GM18951 (cell line): ENCODE results near the gene TIRAP.
"Not testable (repeated sequence)": the region's sequence is repeated elsewhere in the genome, so short reads cannot be mapped to it uniquely, and the experiment has no call there.

Experiments used
- POLR2A ChIP-seq: IDR thresholded peaks from 4 replicates; pipeline ENCODE4 v1.6.1; 2011; ENCODE audit warnings: mild to moderate bottlenecking; ENCODE audit not compliant: insufficient read length, insufficient read depth; ENCODE audit errors: extremely low read depth
- in situ Hi-C: fragments of 300-500 bp; cut with MboI; formaldehyde crosslinking; loops from one replicate; pipeline ENCODE4 v1.12.0; 2022; ENCODE audit warnings: low sequenced_read_pairs, mixed read lengths, inconsistent platforms; ENCODE audit not compliant: unreplicated experiment

TIRAP gene, protein sequence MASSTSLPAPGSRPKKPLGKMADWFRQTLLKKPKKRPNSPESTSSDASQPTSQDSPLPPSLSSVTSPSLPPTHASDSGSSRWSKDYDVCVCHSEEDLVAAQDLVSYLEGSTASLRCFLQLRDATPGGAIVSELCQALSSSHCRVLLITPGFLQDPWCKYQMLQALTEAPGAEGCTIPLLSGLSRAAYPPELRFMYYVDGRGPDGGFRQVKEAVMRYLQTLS

DNA sequence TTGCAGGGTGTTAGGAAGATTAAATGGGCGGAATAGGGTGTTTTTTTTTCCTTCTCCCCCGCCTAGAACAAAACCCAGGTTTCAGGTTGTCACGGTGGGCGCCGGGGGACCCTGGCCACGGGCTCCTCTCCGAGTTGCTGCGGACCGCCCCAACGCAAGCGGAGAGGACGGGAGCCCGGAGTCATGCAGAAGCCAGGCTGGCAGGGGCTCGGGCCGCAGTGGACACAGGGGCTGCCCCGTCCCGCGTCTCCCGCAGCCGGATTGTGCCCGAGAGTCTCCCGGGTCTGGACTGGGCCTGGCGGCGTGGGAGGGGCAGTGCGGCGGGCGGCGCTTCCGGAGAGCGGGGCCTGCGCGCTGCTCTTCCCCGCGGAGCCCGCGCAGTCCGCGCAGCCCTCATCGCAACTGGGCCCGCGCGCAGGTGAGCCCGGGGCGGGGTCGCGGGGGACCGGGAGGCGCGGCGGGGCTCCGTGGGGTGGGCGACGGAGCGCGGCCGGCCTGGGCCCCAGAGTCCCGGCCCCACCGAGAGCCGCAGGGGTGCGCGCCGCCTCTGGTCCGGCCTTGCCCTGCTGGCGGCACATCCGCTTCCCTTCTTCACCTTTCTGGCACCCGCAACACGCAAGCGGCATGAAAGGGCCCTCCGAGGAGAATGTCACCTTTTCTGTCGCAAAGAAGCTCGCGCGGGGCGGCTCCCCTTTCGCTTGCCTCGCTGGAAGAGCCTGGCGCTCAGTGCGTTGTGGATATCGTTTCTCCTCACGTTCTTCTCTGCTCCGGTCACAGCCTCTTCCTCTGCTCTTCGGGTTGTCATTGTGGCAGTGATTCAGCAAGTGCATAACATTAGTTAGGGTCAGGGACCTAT lies at the start of gene TIRAP:
TIRAP (plus strand) TSS at position 358 of the 856 bp plus-strand sequence. CDS start 7,802 bp downstream, outside the sequence.
- peak; percentile 81 for TF ChIP-seq POLR2A
- in situ Hi-C loops, result no loop called here

DNA sequence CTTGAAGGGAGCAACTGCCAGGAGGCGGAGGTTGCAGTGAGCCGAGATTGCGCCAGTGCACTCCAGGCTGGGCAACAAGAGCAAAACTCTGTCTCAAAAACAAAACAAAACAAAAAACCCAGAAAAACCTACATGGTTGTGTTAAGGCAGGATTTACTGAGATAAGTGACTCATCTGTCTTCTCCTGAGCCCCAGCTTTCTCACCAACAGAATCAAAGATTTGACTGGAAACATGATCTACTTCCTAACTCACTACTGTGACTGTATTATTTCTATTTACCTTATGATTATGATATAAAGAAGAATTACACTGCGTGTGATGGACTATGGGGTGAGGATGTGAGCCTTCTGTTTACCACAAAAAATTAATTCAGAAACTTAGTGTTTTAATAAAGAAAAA lies 49.5 kb upstream of the TIRAP start:
- in situ Hi-C loops, result no loop called here
- TF ChIP-seq POLR2A, result no peak

DNA sequence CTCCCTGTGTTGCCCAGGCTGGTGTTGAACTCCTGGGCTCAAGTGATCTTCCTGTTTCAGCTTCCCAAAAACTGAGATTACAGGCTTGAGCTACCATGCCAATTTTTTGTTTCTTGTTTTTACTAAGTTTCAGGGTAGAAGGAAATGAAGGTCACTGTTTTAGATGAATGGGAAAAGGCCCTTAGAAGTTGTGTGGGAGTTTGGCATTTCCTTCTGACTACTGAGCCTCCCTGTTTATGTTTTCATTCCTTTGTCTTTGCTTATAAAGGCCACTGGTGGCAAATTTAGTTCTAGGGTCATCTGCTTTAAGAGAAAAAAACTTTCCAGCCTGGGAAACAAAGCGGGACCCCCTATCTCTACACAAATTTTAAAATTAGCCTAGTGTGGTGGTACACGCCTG lies 36.3 kb upstream of the TIRAP start:
- in situ Hi-C loops, result no loop called here
- TF ChIP-seq POLR2A, result no peak

DNA sequence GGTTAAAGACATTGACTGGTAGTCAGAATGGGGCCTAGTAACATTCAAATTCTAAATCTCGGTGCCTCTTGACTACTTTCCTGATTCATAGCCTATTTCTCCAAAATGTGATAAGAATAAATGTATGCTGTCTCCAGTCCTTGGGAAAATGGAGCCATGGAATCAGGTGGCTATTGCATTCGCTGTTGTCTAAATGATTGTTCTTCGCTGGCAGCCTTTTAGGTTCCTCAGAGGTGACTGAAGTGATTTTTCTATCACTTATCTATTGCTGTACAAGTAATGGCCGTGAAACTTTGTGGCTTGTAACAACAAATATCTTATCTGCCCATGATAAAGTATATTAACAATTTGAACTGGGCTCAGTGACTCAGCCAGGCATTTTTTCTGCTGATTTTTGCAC lies 29.6 kb upstream of the TIRAP start:
- no peak for TF ChIP-seq POLR2A
- in situ Hi-C loops, result no loop called here

DNA sequence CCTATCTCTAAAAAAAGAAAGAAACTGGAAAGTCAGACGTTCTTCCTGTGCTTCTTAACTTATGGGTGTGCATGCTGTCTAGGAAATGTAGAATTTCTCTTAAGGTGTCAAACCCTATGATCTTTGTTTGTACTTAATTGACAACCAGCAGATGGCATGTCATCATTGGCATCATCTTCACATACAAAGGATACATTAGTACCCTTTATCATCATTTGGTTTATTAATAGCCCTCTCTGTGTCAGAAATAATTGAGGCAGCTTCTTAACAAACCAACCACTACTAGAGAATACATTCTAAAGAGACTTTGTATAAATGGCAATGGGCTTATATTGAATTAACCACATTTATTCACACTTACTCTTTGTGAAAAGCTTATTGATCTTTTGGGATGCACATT lies 28.1 kb upstream of the TIRAP start:
- in situ Hi-C loops, result no loop called here
- TF ChIP-seq POLR2A, result no peak

DNA sequence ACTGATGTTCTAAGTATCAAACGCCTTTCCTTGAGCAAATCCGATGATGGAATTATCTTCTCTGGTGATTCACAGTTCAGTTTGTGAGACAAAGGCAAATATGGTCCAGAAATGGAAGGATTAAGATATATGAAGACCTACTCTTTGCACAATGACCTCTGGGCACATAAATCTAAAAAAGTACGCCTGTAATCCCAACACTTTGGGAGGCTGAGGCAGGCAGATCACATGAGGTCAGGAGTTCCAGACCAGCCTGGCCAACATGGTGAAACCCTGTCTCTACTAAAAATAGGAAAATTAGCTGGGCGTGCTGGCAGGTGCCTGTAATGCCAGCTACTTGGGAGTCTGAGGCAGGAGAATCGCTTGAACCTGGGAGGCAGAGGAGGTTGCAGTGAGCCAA lies 27.4 kb upstream of the TIRAP start:
- in situ Hi-C loops, result not testable (repeated sequence)

DNA sequence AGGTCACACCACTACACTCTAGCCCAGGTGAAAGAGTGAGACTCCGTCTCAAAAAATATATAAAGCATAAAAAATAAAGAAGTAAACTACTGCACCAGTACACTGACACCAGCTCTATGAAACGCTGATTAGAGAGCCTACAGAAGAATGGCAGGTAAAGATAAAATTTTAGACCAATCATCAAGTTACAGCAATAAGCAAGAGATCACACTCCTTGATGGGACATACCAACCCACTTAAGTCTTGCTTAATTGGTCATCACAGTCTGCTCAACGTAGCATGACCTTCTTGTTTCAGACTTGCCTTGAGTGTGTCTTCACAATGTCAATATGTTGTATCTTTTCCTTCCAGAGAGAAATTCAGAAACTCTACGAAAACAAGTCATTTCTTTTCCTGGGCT lies 26.7 kb upstream of the TIRAP start:
- in situ Hi-C loops, result no loop called here
- TF ChIP-seq POLR2A, result no peak

DNA sequence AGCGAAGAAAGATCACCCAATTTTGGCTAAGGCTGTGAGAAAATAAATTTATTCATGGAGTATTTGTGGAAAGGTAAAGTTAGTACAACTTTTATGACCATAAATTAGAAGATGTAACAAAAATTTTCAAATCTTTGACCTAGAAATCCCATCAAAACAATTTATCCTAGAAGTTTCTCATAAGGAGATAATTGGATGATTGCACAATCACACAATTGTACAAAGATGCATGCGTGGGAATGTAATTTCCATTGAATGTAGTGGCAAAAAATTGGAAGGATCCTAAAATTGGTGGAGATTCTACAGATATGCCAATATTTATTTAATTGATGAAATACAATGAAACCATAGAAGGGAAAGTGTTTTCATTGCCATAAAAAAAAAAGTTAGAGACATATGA lies 25.7 kb upstream of the TIRAP start:
- no peak for TF ChIP-seq POLR2A

DNA sequence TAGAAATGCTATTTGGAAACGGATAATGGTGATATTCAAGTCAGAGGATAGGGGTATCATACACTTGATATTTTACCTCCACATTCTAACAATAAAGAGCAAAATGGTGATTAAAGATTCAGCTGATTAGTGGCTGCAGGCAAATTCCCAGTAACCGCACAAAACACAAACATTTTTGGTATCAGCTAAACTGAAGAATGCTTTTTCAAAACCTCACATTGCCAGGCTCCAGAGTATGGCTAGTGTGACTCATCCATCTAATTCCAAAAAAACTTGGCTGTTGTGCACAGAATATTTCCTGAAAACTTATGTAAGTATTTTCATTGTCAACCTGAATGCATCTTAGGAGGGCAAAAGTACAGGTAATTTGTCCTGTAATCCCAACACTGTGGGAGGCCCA lies 25.1 kb upstream of the TIRAP start:
- no peak for TF ChIP-seq POLR2A
- in situ Hi-C loops, result no loop called here

More for the DNA sequence above, 25.7 kb upstream of the TIRAP start:
- in situ Hi-C loops, result no loop called here

DNA sequence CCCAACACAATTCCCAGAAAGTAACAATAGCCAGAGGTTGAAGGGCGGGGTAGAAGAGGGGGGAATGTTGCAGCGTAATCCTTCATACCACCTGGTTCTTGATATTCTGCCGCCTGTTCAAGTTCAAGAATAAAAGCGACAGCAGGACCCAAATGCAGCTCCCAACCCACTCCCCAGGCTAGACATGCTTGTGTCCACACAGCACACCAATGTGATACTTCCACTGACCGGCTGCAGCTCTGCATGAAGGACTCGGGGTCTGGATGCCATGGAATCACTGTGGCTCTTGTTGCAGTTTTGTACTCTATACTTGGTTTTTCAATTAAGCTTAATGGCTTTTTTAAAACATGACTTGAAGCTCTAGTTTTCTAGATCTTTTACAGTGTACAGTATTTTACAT lies 20.7 kb upstream of the TIRAP start:
- in situ Hi-C loops, result no loop called here
- TF ChIP-seq POLR2A, result peak; percentile 21

DNA sequence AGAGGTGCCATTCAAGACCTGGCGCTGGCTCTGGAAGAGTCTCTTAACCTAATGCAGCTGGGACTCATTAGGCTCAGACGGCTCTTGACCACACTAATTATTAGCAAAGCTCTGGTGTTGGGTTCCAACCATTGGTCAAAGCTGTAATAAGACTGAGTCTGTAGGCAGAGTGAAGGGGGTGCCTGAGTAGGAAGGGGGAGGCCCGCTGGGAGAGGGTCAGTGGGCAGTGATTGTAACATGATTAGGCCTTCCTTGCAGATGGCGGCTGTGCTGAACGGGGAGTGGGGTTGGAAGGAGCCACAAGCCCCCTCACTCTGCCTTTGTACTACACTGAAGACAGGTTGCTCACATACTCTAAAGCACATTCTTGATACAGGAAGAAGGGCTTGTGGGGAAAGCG lies 19.4 kb upstream of the TIRAP start:
- in situ Hi-C loops, result no loop called here
- TF ChIP-seq POLR2A, result no peak

DNA sequence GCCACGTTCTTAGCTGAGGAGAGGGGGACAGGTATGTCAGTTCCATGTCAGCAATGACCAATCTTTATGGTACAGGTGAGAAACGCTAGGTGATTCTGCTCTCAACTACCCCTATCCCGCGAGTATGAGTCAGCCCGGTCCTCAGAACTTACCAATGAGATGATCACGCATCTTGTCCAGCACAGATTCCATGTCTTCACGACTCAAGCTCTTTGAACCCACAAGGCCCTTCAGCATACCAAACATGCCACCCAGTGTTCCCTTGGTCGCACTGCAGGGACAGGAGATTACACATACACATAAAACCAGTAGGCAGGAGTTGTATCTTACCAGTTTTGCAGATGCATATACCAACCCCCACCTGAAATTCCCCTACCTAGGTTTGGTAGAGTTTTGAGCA lies 17.1 kb upstream of the TIRAP start:
- in situ Hi-C loops, result no loop called here
- no peak for TF ChIP-seq POLR2A

DNA sequence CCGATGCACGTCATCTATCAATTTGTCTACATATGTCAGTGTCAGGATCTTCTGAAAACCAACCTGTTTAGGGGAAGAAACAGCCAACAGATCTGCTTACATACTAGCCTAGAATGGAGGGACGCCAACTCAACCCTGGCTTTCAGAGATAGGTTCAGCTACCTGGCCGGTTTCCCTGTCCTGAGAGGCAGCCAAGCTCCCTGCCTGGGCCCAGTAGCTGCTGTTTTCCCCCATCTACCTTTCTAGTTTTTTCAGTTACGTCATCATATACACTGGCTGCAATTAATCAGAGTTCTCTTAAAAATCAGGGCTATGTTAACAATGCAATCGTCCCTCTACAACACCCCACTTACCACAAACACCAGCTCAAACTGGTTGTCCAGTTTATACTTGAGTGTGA lies 15.2 kb upstream of the TIRAP start:
- no peak for TF ChIP-seq POLR2A
- in situ Hi-C loops, result no loop called here

DNA sequence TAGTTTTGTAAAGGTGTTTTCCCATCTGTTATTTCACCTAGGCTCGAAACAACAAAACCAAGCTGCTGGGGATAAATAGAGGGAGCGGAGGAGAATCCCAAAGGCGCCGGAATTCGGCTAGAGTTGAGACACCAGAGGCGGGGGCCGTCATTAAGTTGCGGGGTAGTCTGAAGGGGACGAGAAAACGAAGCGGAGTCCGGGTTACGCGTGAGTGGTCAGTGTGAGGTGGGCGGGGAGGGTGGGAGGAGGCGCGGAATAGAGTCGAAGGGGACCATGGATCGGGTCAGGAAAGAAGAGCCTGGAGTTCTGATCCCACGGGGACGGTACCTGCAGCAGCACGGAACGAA lies 14.6 kb upstream of the TIRAP start:
- in situ Hi-C loops, result no loop called here
- no peak for TF ChIP-seq POLR2A
